AG20443 (cell line): Measurements from ENCODE around the gene OSER1.

Experiments used
- DNase-seq: peaks from one replicate; pipeline ENCODE4 v3.0.0; 2012; ENCODE audit warnings: low spot score, mixed read lengths

The OSER1 gene

GRCh38 chr20:44224637-44225036 lies 14.1 kb upstream of the OSER1 start:
- no peak for DNase-seq

- DNase-seq, result no peak
These were observed 13.2 kb upstream of the OSER1 start for GRCh38 chr20:44223721-44224120.

- no peak for DNase-seq
These were observed 12.2 kb upstream of the OSER1 start for GRCh38 chr20:44222633-44223368.

GRCh38 chr20:44222027-44222426 lies 11.5 kb upstream of the OSER1 start:
- DNase-seq, result no peak

GRCh38 chr20:44221368-44221954 lies 10.9 kb upstream of the OSER1 start:
- no peak for DNase-seq

GRCh38 chr20:44219791-44220190 lies 9.2 kb upstream of the OSER1 start:
- no peak for DNase-seq

- no peak for DNase-seq
These were observed 8.7 kb upstream of the OSER1 start for GRCh38 chr20:44219170-44219730.

GRCh38 chr20:44218446-44218845 lies 7.9 kb upstream of the OSER1 start:
- no peak for DNase-seq

- peak; percentile 76 for DNase-seq
These were observed 6.9 kb upstream of the OSER1 start for GRCh38 chr20:44217342-44218092.

GRCh38 chr20:44215125-44215524 lies 4.6 kb upstream of the OSER1 start:
- peak; percentile 77 for DNase-seq

GRCh38 chr20:44212792-44213191 lies 2.2 kb upstream of the OSER1 start:
- no peak for DNase-seq

- DNase-seq, result peak; percentile 36
These were observed 837 bp upstream of the OSER1 start for GRCh38 chr20:44211177-44212039.

GRCh38 chr20:44209686-44210405 lies 725 bp downstream of the OSER1 start:
- peak; percentile 22 for DNase-seq

- DNase-seq, result no peak
These were observed 1.8 kb downstream of the OSER1 start for GRCh38 chr20:44208770-44209169.

- no peak for DNase-seq
These were observed 2.4 kb downstream of the OSER1 start for GRCh38 chr20:44208165-44208564.

GRCh38 chr20:44207126-44207723 lies 3.3 kb downstream of the OSER1 start:
- DNase-seq, result no peak

- DNase-seq, result no peak
These were observed 4.4 kb downstream of the OSER1 start for GRCh38 chr20:44206132-44206531.

- no peak for DNase-seq
These were observed 5.7 kb downstream of the OSER1 start for GRCh38 chr20:44204832-44205215.

- DNase-seq, result peak; percentile 87
These were observed 6.3 kb downstream of the OSER1 start for GRCh38 chr20:44204156-44204831.

- no peak for DNase-seq
These were observed 7.4 kb downstream of the OSER1 start for GRCh38 chr20:44203161-44203560.
